Natural killer cell treated with Interleukin-12 subunit alpha and Interleukin-12 subunit beta and Interleukin-15 and Interleukin-18, amount 100 ng/mL, for 72 hours (primary cell): ENCODE measurements around the gene AGRN. TPM values are rescaled to one million over a fixed set of nuclear protein-coding genes. Genes with fewer than 3 reads are reported as not detected.

ENCODE experiments used
- ATAC-seq, 2 donors: fragments of 150-1000 bp; cut with Tn5 transposase in 1 of 2; sonication (Bioruptor Pico), chemical (Tn5 transposase) in 1 of 2; 2 replicates each; pipeline ENCODE4 v1.10.0; 2021
- DNase-seq: peaks from one replicate; pipeline ENCODE4 v3.0.0; 2022; ENCODE audit warnings: low spot score
- H3K27ac Mint-ChIP-seq, 2 donors: 1 replicate in 1 of 2; 2 replicates in 1 of 2; pipeline ENCODE4 v1.8.0; 2022; ENCODE audit warnings: mixed read lengths in 2 of 2, mild to moderate bottlenecking in 1 of 2, moderate library complexity in 1 of 2
- H3K27me3 Mint-ChIP-seq, 2 donors: 1 replicate in 1 of 2; 2 replicates in 1 of 2; pipeline ENCODE4 v1.8.0; 2022; ENCODE audit warnings: mixed read lengths in 2 of 2
- H3K36me3 Mint-ChIP-seq: one replicate; pipeline ENCODE4 v1.8.0; 2022; ENCODE audit warnings: mixed read lengths
- H3K4me1 Mint-ChIP-seq, 2 donors: 1 replicate in 1 of 2; 2 replicates in 1 of 2; pipeline ENCODE4 v1.8.0; 2022; ENCODE audit warnings: low read depth in 2 of 2, mixed read lengths in 2 of 2, mild to moderate bottlenecking in 1 of 2
- H3K4me3 Mint-ChIP-seq: one replicate; pipeline ENCODE4 v1.8.0; 2022; ENCODE audit warnings: mixed read lengths
- H3K9me3 Mint-ChIP-seq: 2 replicates; pipeline ENCODE4 v1.8.0; 2022; ENCODE audit warnings: mixed read lengths
- total RNA-seq, 2 donors: library from RNA; stranded (reverse); gene quantifications; one replicate each; pipeline ENCODE4 v1.2.3, GENCODE V29; 2022

AGRN gene
- total RNA-seq, 2 donors from 2014 or later, result 9.3 to 9.4 TPM

- no peak for DNase-seq
- ATAC-seq, result no peak
- Mint-ChIP-seq H3K4me1 (peaks cover 0 to 5% of the 10 kb centered on the region in 2 donors), H3K27me3 (no peaks in the 10 kb centered on the region), H3K9me3 (no peaks in the 10 kb centered on the region), H3K27ac (no peak overlapping the region), H3K4me3 (no peak overlapping the region), H3K36me3 (no peaks in the 10 kb centered on the region)
Observed at GRCh38 chr1:1046767-1047166, 26.8 kb downstream of the AGRN start.

- Mint-ChIP-seq H3K4me1 (peaks cover 3 to 4% of the 10 kb centered on the region in 2 donors), H3K4me3 (no peak overlapping the region), H3K9me3 (no peaks in the 10 kb centered on the region), H3K27ac (no peak overlapping the region), H3K36me3 (no peaks in the 10 kb centered on the region), H3K27me3 (no peaks in the 10 kb centered on the region)
- ATAC-seq (no peak), DNase-seq (no peak)
Observed at GRCh38 chr1:1047407-1047806, 27.5 kb downstream of the AGRN start.

- H3K27ac Mint-ChIP-seq, result no peak overlapping the region
- no peaks in the 10 kb centered on the region for H3K9me3 Mint-ChIP-seq
- no peak for DNase-seq
- peaks cover 1 to 6% of the 10 kb centered on the region in 2 donors for H3K4me1 Mint-ChIP-seq
- no peak overlapping the region for H3K4me3 Mint-ChIP-seq
- H3K27me3 Mint-ChIP-seq, result no peaks in the 10 kb centered on the region
- ATAC-seq, result no peak
- no peaks in the 10 kb centered on the region for H3K36me3 Mint-ChIP-seq
Observed at GRCh38 chr1:1047963-1048362, 28.0 kb downstream of the AGRN start.

GRCh38 chr1:1048765-1049164, 28.8 kb downstream of the AGRN start:
- no peak overlapping the region for H3K4me3 Mint-ChIP-seq
- no peaks in the 10 kb centered on the region for H3K36me3 Mint-ChIP-seq
- peaks cover 0 to 6% of the 10 kb centered on the region in 2 donors for H3K4me1 Mint-ChIP-seq
- ATAC-seq (no peak), DNase-seq (no peak)
- no peaks in the 10 kb centered on the region for H3K9me3 Mint-ChIP-seq
- H3K27ac Mint-ChIP-seq, result no peak overlapping the region
- no peaks in the 10 kb centered on the region for H3K27me3 Mint-ChIP-seq

GRCh38 chr1:1049318-1050165, 29.6 kb downstream of the AGRN start:
- ATAC-seq, result no peak
- no peaks in the 10 kb centered on the region for H3K9me3 Mint-ChIP-seq
- H3K4me1 Mint-ChIP-seq, result peaks cover 0 to 6% of the 10 kb centered on the region in 2 donors
- no peaks in the 10 kb centered on the region for H3K27me3 Mint-ChIP-seq
- H3K27ac Mint-ChIP-seq, result no peak overlapping the region
- H3K36me3 Mint-ChIP-seq, result no peaks in the 10 kb centered on the region
- no peak overlapping the region for H3K4me3 Mint-ChIP-seq
- no peak for DNase-seq

GRCh38 chr1:1050577-1051052, 30.7 kb downstream of the AGRN start:
- Mint-ChIP-seq H3K4me1 (peaks cover 0 to 6% of the 10 kb centered on the region in 2 donors), H3K9me3 (no peaks in the 10 kb centered on the region), H3K4me3 (no peak overlapping the region), H3K27me3 (no peaks in the 10 kb centered on the region), H3K36me3 (no peaks in the 10 kb centered on the region), H3K27ac (no peak overlapping the region)
- ATAC-seq (no peak), DNase-seq (no peak)

GRCh38 chr1:1051127-1051810, 31.3 kb downstream of the AGRN start:
- H3K4me3 Mint-ChIP-seq, result no peak overlapping the region
- no peaks in the 10 kb centered on the region for H3K9me3 Mint-ChIP-seq
- H3K27ac Mint-ChIP-seq, result no peak overlapping the region
- DNase-seq (no peak), ATAC-seq (no peak)
- H3K4me1 Mint-ChIP-seq, result peaks cover 0 to 6% of the 10 kb centered on the region in 2 donors
- no peaks in the 10 kb centered on the region for H3K36me3 Mint-ChIP-seq
- H3K27me3 Mint-ChIP-seq, result no peaks in the 10 kb centered on the region

GRCh38 chr1:1052003-1052840, 32.3 kb downstream of the AGRN start:
- no peaks in the 10 kb centered on the region for H3K36me3 Mint-ChIP-seq
- ATAC-seq, result no peak
- no peak for DNase-seq
- H3K4me3 Mint-ChIP-seq, result no peak overlapping the region
- peaks cover 0 to 6% of the 10 kb centered on the region in 2 donors for H3K4me1 Mint-ChIP-seq
- H3K27me3 Mint-ChIP-seq, result no peaks in the 10 kb centered on the region
- H3K9me3 Mint-ChIP-seq, result no peaks in the 10 kb centered on the region
- H3K27ac Mint-ChIP-seq, result no peak overlapping the region

GRCh38 chr1:1053022-1053421, 33.1 kb downstream of the AGRN start:
- Mint-ChIP-seq H3K4me1 (peaks cover 2 to 6% of the 10 kb centered on the region in 2 donors), H3K36me3 (no peaks in the 10 kb centered on the region), H3K4me3 (no peak overlapping the region), H3K9me3 (no peaks in the 10 kb centered on the region), H3K27me3 (peaks cover 2% of the 10 kb centered on the region in 2 donors), H3K27ac (no peak overlapping the region)
- DNase-seq, result no peak
- no peak for ATAC-seq

- Mint-ChIP-seq H3K36me3 (no peaks in the 10 kb centered on the region), H3K4me3 (no peak overlapping the region), H3K4me1 (peaks cover 6 to 8% of the 10 kb centered on the region in 2 donors), H3K27me3 (peaks cover 6 to 8% of the 10 kb centered on the region in 2 donors), H3K27ac (no peak overlapping the region), H3K9me3 (no peaks in the 10 kb centered on the region)
- ATAC-seq (no peak), DNase-seq (no peak)
Observed at GRCh38 chr1:1053682-1054081, 33.8 kb downstream of the AGRN start.

GRCh38 chr1:1054099-1054700, 34.3 kb downstream of the AGRN start:
- Mint-ChIP-seq H3K4me3 (no peak overlapping the region), H3K9me3 (no peaks in the 10 kb centered on the region), H3K4me1 (peaks cover 6 to 11% of the 10 kb centered on the region in 2 donors), H3K36me3 (no peaks in the 10 kb centered on the region), H3K27ac (no peak overlapping the region), H3K27me3 (peaks cover 6 to 8% of the 10 kb centered on the region in 2 donors)
- DNase-seq (no peak), ATAC-seq (no peak)

GRCh38 chr1:1054971-1055370, 35.1 kb downstream of the AGRN start:
- DNase-seq, result no peak
- no peaks in the 10 kb centered on the region for H3K9me3 Mint-ChIP-seq
- H3K4me1 Mint-ChIP-seq, result peaks cover 6 to 13% of the 10 kb centered on the region in 2 donors
- peaks cover 6 to 8% of the 10 kb centered on the region in 2 donors for H3K27me3 Mint-ChIP-seq
- H3K27ac Mint-ChIP-seq, result no peak overlapping the region
- H3K4me3 Mint-ChIP-seq, result no peak overlapping the region
- no peaks in the 10 kb centered on the region for H3K36me3 Mint-ChIP-seq
- ATAC-seq, result no peak
